ENCODE measurements around the gene RABL3.

DNA sequence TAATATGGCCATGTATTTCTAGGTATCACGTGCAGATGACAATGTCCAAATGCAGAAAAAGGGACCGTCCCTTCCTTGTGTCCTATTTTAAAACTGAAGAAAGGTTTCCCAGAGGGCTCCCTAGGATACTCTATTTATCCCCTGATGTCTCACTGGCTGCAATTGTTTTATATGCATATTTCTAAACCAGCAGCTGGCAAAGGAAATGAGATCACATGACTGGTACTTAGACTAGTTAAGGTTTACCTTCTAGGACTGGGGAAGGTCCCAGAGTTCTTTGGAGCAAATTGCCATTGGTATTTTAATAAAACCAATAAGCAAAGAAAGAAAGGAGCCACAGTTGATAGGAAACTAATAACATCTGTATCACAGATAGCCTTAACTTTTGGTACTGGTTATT, 29.8 kb upstream of the RABL3 start:
- TF ChIP-seq POLR2A (IDR thresholded peaks at IDR 0.05; ENCODE audit: low read length) (no peak), GATA1 (IDR thresholded peaks at IDR 0.05; ENCODE audit: low read depth, low read length) (no peak)
